Uterus (tissue), 4 donors: ENCODE results near the gene PCNX4. TPM values are rescaled to one million over a fixed set of nuclear protein-coding genes. Genes with fewer than 3 reads are reported as not detected.
A peak's percentile ranks its signal among the peaks of the same experiment; 100 is the strongest.

Experiments
- DNase-seq, 2 donors: peaks; one replicate each; pipeline ENCODE4 v3.0.0-alpha.2; 2019 to 2020
- H3K27ac ChIP-seq, 2 donors: fragments of 200-600 bp; sonication (generic); 1 replicate in 1 of 2; 2 replicates in 1 of 2; pipeline ENCODE4 v1.5.1; 2016 to 2018
- H3K27me3 ChIP-seq, 2 donors: fragments of 200-600 bp; sonication (generic); one replicate each; pipeline ENCODE4 v1.5.1; 2018 to 2019; ENCODE audit warnings: control low read depth in 1 of 2
- H3K36me3 ChIP-seq, 2 donors: fragments of 200-600 bp; sonication (generic); one replicate each; pipeline ENCODE4 v1.5.1; 2019; ENCODE audit warnings: control low read depth in 1 of 2
- H3K4me1 ChIP-seq, 2 donors: fragments of 200-600 bp; sonication (generic); one replicate each; pipeline ENCODE4 v1.5.1; 2018 to 2019; ENCODE audit warnings: control low read depth in 1 of 2
- H3K4me3 ChIP-seq, 2 donors: fragments of 200-600 bp; sonication (generic); 1 replicate in 1 of 2; 2 replicates in 1 of 2; pipeline ENCODE4 v1.5.1; 2018 to 2019; ENCODE audit warnings: mild to moderate bottlenecking in 1 of 2
- H3K9me3 ChIP-seq, 2 donors: fragments of 200-600 bp; sonication (generic); one replicate each; pipeline ENCODE4 v1.5.1; 2019; ENCODE audit warnings: control low read depth in 1 of 2
- POLR2A ChIP-seq, 2 donors: fragments of 450-650 bp; IDR thresholded peaks; one replicate each; pipeline ENCODE4 v1.6.1; 2016; ENCODE audit warnings: antibody characterized with exemption in 2 of 2, mild to moderate bottlenecking in 1 of 2, moderate library complexity in 1 of 2
- intact Hi-C: fragments of 100-400 bp; cut with DNase I; formaldehyde crosslinking; loops from one replicate; pipeline ENCODE4 v1.15.1; 2023; ENCODE audit warnings: low total_unique reads
- total RNA-seq, 4 donors: library from RNA; depleted of rRNA in 3 of 4; stranded (reverse); fragments of >200 nt in 3 of 4; gene quantifications; one replicate each; pipeline versions ENCODE4 v1.1.0 to v1.2.4, GENCODE V29; 2014 to 2023
- TF ChIP-seq, protein P1 (sequence below), 4 experiments: fragments of 200-600 bp in 2 of 4; fragments of 450-650 bp in 2 of 4; sonication (generic) in 2 of 4; IDR thresholded peaks; one replicate each; pipeline ENCODE4 v1.5.1; 2016 to 2019; ENCODE audit warnings: antibody characterized with exemption in 4 of 4, mild to moderate bottlenecking in 2 of 4, moderate library complexity in 1 of 4
- donor health status: DM: yes; HTN: yes; CAD: no.

The PCNX4 gene
- total RNA-seq, 4 donors from 2014 or later: 30.9 to 163 (median 97.7) TPM

DNA sequence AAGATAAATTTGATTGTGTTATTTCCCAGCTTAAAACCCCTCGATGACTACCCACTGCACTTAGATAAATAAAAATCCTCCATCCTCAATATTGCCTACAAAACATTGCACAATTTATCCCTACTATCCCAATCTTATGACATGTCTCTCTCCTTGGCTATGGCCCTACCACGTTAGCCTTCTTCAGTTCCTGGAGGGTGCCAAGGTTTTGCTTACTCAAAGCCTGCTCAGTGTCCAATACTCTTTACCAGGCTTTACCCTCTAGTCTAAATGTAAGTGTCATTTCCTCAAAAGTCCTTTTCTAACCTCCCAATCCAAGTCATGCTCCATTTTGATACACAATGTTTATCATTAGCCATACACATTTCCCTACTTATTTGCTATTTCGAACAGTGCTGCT is 122.3 kb downstream of the PCNX4 start:
- no peak for TF ChIP-seq POLR2A (IDR thresholded peaks at IDR 0.05)
- TF ChIP-seq, protein P1, sequence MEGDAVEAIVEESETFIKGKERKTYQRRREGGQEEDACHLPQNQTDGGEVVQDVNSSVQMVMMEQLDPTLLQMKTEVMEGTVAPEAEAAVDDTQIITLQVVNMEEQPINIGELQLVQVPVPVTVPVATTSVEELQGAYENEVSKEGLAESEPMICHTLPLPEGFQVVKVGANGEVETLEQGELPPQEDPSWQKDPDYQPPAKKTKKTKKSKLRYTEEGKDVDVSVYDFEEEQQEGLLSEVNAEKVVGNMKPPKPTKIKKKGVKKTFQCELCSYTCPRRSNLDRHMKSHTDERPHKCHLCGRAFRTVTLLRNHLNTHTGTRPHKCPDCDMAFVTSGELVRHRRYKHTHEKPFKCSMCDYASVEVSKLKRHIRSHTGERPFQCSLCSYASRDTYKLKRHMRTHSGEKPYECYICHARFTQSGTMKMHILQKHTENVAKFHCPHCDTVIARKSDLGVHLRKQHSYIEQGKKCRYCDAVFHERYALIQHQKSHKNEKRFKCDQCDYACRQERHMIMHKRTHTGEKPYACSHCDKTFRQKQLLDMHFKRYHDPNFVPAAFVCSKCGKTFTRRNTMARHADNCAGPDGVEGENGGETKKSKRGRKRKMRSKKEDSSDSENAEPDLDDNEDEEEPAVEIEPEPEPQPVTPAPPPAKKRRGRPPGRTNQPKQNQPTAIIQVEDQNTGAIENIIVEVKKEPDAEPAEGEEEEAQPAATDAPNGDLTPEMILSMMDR (IDR thresholded peaks at IDR 0.05): no peak
- Histone ChIP-seq H3K36me3 (no peaks in the 10 kb centered on the region), H3K27ac (peak overlapping the region in 1 of 2 donors; percentile 51), H3K4me1 (peaks cover 0 to 4% of the 10 kb centered on the region in 2 donors), H3K27me3 (no peaks in the 10 kb centered on the region), H3K4me3 (no peak overlapping the region), H3K9me3 (no peaks in the 10 kb centered on the region)
- DNase-seq: no peak
- intact Hi-C loops: no loop called here

DNA sequence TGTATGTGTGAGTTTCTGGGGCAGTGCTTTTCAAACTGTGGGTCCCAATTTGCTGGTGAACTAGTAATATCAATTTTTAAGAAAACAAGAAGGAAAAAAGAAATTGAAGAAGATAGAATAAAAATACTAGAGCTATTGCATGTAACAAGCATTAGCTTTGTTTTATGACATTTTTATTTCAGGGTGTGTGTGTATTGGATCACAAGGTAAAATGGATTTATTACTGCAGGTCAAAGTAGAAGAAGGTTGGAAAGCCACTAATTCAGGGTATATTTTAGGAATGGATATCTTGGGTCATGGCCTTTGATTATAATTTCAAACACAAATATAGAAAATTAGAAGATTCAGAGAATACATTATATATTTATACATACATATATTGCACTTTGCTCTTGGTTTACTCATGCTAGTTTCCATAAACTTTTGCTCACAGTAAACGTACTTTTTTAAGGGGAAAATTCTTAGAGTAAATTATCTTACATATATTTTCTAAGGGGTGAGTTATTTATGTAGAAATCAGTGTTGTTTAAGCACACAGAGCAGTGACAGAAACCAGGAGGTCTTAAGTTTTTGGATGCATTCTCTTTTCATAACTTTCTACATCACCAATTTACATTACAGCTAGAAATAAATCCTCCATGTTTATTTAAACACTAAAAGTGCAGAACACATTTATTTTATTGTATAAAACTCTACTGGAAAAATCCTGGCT is 122.8 kb downstream of the PCNX4 start:
- Histone ChIP-seq H3K27ac (peak overlapping the region; percentile 51 to 76), H3K9me3 (no peaks in the 10 kb centered on the region), H3K4me3 (no peak overlapping the region), H3K4me1 (peaks cover 0 to 4% of the 10 kb centered on the region in 2 donors), H3K36me3 (no peaks in the 10 kb centered on the region), H3K27me3 (no peaks in the 10 kb centered on the region)
- no peak for DNase-seq
- intact Hi-C loops: no loop called here
- TF ChIP-seq POLR2A (IDR thresholded peaks at IDR 0.05): no peak
- TF ChIP-seq, protein P1 (IDR thresholded peaks at IDR 0.05): no peak

DNA sequence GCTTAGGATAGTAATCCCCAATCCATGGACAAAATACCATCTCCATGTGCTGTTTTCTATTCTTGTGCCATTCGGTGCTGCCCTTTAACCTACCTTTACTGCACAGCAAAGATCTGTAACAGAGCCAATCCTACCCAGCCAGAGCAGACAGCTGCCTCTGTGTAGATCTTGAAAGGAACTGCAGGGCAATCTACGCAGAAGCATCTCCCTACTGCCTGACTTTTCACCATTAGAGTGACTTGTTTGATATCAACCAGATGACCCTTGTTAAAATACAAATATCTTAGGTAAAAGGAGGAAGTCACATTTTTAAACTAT is 123.4 kb downstream of the PCNX4 start:
- intact Hi-C loops: no loop called here
- H3K27ac ChIP-seq: peak overlapping the region; percentile 51 to 76

DNA sequence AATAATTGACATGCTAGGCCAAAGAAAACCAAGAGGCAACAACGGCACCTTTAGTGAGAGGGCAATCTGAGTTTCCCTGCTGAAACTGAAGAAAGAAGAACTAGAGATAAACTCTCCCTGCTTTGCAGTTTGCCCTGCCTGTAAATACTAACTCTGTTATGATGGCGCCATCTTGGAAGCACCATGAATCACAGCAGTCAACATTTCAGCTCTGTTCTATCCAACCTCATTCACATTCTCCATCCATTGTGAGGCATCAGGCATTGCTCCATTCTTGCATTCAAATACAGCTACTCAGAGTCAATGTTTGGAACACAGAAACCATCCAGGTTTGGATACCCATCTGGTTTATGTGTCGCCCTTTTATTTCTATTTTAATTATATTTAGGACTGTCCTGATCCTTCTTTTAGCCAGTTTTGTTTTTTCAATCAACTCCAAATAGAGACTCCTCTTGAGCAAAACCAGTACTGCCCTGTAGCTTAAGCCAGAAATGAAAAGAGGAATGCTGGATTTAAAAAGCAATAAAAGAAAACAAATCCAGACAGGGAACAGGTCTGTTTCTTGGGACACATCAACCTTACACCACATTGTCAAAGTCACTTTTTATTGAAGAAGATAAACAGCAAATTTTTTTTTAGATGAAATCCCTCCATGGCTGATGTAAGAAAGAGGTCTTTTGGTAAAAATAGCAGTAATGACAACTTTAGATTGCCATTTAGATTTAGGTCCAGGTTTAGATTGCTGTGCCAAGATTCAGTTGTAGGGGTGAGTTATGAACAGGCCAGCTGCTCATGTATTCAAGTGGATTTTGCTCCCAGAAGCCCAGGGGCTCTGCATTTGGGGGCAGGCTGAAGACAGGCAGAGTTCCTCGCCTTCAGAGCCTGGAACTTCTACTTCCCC is 124.0 kb downstream of the PCNX4 start:
- H3K36me3 ChIP-seq: no peaks in the 10 kb centered on the region
- H3K9me3 ChIP-seq: no peaks in the 10 kb centered on the region
- no peak for TF ChIP-seq POLR2A (IDR thresholded peaks at IDR 0.05)
- TF ChIP-seq, protein P1 (IDR thresholded peaks at IDR 0.05): no peak
- peak overlapping the region; percentile 51 to 76 for H3K27ac ChIP-seq
- intact Hi-C loops: no loop called here
- H3K27me3 ChIP-seq: no peaks in the 10 kb centered on the region
- H3K4me3 ChIP-seq: no peak overlapping the region
- H3K4me1 ChIP-seq: peaks cover 0 to 4% of the 10 kb centered on the region in 2 donors
- DNase-seq: peak in 1 of 2 donors; percentile 38

More for the DNA sequence above, 123.4 kb downstream of the PCNX4 start:
- Histone ChIP-seq H3K27me3 (no peaks in the 10 kb centered on the region), H3K9me3 (no peaks in the 10 kb centered on the region), H3K4me3 (no peak overlapping the region), H3K4me1 (peaks cover 0 to 4% of the 10 kb centered on the region in 2 donors), H3K36me3 (no peaks in the 10 kb centered on the region)
- no peak for TF ChIP-seq POLR2A (IDR thresholded peaks at IDR 0.05)
- TF ChIP-seq, protein P1 (IDR thresholded peaks at IDR 0.05): no peak
- DNase-seq: no peak

DNA sequence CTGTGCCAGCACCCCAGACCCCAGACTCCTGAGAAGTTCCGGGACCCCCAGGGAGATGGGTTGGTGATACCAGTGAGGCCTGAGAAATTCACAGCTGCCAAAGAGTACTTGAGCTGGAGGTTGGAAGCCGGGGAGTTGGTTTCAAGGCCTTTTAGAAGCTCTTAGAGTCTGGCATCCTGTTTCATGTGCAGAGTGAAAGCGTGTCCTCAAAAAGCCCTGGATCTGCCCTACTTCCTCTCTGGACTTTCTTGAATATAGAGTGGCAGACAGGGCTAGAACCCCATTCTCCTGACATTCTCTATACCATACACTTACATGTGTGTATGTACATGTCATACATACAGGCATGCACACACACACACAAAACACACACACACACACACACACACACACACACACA is 126.0 kb downstream of the PCNX4 start:
- TF ChIP-seq, protein P1 (IDR thresholded peaks at IDR 0.05): no peak
- no peak for TF ChIP-seq POLR2A (IDR thresholded peaks at IDR 0.05)
- H3K4me3 ChIP-seq: no peak overlapping the region
- no peaks in the 10 kb centered on the region for H3K27me3 ChIP-seq
- no peak for DNase-seq
- H3K4me1 ChIP-seq: peaks cover 0 to 4% of the 10 kb centered on the region in 2 donors
- no peaks in the 10 kb centered on the region for H3K36me3 ChIP-seq
- intact Hi-C loops: no loop called here
- peak overlapping the region; percentile 51 to 76 for H3K27ac ChIP-seq
- H3K9me3 ChIP-seq: no peaks in the 10 kb centered on the region
